VCaP (cell line): ENCODE measurements around the gene CRPPA.
"Not testable (repeated sequence)": the region's sequence is repeated elsewhere in the genome, so short reads cannot be mapped to it uniquely, and the experiment has no call there.

Experiments used
- H3K27ac ChIP-seq: fragments of 450-650 bp; 2 replicates; pipeline ENCODE4 v1.5.1; 2017
- TF ChIP-seq, protein P1 (sequence below): fragments of 450-650 bp; conservative IDR thresholded peaks from 2 replicates; pipeline ENCODE4 v1.5.1; 2017; ENCODE audit warnings: mild to moderate bottlenecking, moderate library complexity

CRPPA gene

DNA sequence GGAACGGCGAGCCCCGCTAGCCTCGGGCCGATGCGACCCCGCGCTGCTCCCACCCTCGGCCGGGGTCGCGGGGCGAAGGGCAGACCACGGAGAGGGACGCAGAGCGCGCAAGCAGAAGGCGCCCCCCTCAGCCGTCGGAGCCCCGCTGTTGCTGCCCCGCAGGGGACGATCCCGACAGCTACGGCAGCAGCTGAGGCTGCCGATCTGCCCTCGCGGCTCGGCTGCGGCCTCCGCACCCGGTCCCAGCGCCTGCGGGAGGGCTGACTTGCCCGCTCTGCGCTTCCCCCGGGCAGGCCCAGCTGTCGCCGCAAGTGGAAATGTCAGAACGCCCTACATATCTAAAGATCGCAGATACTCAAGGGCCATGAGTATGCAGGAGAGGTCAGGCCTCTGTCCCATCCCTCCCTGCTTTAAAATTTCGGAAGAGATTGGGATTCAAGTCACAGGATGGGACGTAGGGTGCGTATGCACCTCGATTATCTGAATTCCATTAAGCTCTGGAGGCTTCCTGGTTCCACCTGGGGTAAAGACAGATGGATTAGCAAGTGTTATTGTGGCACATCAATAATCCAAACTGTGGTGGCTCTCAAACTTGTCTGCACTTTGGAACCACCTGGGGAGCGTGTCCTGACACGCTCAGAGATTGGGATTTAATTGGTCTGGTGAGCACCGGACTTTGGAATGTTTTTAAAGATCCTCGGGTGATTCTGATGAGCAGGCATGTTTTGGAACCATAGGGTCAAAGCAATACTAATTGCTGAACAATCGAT lies at the start of gene CRPPA:
TSS of gene CRPPA (minus strand) at position 206 of the 770 bp plus-strand sequence. CDS start 216 bp downstream, outside the sequence.
- H3K27ac ChIP-seq, result peak within 1 kb of the TSS; percentile 93
- TF ChIP-seq, protein P1, sequence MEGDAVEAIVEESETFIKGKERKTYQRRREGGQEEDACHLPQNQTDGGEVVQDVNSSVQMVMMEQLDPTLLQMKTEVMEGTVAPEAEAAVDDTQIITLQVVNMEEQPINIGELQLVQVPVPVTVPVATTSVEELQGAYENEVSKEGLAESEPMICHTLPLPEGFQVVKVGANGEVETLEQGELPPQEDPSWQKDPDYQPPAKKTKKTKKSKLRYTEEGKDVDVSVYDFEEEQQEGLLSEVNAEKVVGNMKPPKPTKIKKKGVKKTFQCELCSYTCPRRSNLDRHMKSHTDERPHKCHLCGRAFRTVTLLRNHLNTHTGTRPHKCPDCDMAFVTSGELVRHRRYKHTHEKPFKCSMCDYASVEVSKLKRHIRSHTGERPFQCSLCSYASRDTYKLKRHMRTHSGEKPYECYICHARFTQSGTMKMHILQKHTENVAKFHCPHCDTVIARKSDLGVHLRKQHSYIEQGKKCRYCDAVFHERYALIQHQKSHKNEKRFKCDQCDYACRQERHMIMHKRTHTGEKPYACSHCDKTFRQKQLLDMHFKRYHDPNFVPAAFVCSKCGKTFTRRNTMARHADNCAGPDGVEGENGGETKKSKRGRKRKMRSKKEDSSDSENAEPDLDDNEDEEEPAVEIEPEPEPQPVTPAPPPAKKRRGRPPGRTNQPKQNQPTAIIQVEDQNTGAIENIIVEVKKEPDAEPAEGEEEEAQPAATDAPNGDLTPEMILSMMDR, result no peak

DNA sequence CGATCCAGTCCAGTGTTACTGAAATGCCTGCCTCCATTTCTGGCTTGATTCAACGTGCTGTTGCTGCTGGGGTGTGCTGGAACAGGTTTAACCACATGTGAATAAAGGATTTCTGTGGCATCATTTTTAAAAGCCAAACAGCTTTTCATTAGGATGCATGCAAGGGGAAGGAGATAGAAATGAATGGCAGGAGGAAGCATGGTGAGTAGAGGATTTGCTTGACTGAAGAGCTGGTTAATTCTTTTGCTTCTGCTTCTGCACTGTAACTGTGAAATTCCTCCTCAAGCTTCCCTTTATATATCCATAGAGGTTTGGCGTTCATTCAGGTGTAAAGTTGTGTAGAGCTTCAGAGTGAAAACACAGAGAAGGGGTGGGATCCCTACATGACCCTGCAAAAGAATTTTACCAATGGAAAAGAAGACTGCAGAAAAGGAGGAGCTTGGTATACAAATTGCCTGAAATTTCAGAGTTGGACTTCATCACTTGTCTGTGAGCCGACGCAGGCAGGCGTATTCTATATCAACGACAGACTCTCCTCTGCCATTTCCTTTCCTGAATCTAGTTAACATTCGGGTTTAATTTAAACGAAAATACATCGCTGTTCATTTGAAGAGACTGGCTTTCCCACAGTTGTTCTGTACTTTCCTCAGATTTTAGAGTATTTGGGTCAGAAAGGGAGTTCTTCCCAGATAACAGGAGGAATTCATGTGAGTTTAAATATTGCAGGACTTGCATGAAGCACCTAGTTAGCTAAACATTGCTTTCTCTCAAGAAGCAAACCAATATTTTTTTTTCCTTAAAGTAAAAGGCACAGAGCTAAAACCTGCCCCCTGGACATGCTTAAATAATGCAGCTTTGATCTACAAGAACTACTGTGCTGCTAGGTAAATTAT lies 44.4 kb upstream of the CRPPA start, which contains the start of gene SOSTDC1:
TSS of gene SOSTDC1 (minus strand) at position 270 of the 893 bp plus-strand sequence. CDS start at position 200, 70 bp downstream.
- H3K27ac ChIP-seq, result peak within 1 kb of the TSS; percentile 77

DNA sequence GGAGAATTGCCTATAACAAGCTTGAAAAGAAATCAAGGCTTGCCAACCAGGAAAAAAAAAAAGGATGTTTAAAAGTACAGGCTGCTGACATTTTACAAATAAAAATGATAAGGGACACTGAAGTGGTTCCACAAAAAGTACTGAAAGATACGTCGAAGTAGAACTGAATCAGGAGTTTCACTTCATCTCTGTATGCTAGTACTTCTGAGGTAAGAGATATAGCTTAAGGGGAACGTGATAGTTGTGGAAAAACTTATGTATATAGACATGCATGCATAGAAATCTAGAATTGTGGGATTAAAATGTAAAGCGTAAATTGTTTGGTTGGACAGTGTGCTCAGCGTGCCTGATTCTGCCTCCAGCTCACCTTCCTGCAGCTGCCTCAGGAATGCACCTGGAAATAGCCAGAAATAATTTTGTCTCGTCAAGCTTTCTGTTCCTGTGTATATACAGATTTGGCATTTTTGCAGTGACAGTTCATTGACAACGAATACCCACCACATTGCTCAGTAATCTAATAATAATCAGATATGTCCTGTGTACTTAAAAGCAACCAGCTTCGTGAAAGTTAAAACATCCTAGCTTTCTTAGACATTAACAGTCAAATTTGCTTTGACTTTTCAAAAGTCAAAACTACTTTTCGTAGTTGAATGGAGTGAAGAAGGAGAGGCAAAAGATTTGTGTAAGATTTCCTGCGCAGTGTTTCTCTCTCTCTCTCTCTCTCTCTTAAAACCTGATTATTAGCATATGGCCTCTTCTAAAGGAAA lies 42.8 kb upstream of the CRPPA start:
- H3K27ac ChIP-seq, result peak overlapping the region; percentile 77
- TF ChIP-seq, protein P1, result no peak

More for the DNA sequence above, 44.4 kb upstream of the CRPPA start, which contains the start of gene SOSTDC1:
- TF ChIP-seq, protein P1, result no peak

DNA sequence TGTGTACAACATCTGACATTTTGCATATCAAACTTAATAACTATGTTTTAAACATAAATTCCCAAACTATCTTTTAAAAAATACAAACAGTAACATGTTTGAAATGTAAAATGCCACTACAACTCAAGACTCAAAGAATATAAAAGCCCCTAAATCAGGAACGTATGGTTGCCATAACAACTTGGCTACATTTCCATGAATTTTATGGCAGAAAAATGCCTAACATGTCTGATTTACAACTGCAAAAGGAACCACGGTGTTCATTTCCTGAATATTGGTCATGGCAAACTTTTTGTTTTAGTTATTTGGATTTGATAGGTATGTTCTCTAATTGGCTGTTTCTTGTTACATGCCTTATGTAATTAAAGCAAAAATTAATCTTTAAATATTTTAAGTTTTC lies 42.2 kb upstream of the CRPPA start:
- peak overlapping the region; percentile 77 for H3K27ac ChIP-seq
- TF ChIP-seq, protein P1, result no peak

DNA sequence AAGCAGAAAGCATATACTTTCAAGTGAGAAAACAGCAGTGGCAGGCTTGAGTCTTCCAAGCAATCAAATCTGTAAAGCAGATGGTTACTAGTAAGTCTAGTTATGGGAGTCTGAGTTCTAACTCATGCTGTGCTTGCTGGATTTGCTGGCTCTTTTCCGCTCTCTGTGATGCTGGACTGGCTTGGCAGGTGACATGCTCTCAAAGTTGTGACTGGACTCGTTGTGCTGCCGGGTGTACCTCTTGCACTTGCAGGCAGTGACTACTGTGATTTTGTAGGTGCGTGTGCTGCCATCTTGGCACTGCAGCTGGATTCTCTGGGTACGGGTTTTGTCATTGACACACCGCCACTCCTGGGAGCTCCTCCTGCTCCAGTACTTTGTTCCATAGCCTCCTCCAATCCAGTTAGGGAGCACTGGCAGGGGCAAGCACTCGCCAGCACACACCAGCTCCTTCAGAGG lies 41.1 kb upstream of the CRPPA start:
- TF ChIP-seq, protein P1, result no peak
- no peak overlapping the region for H3K27ac ChIP-seq

DNA sequence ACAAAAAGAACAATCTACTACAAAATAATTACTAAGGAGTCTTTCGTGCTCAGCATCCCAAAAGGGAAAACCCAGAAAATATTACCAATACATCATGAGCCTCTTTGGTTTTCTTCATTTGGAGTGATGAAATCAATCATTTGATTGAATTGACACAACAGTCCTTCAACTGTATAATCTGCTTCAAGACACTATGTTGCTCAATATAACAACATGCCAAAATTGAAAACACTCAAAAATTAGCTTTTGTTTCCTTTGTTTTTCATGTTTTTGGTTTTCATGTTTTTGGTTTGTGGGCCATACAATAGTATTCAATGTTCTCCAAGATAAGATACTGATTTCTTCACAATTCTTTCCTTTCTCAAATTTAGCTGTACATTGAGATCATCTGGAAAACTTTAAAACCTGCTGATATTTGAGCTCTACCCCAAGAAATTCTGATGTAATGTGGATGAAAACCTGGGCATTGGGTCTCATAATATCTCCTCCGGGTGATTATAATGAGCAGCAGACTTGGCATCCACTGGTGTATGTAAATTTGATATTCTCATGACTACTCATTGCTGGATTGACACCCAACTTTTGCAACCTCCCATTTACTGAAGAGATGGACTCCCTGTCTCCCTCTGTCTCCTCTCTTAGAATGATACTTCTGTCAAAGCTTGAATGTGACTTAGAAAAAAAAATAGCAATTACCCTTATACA lies 39.6 kb upstream of the CRPPA start:
- TF ChIP-seq, protein P1, result no peak

DNA sequence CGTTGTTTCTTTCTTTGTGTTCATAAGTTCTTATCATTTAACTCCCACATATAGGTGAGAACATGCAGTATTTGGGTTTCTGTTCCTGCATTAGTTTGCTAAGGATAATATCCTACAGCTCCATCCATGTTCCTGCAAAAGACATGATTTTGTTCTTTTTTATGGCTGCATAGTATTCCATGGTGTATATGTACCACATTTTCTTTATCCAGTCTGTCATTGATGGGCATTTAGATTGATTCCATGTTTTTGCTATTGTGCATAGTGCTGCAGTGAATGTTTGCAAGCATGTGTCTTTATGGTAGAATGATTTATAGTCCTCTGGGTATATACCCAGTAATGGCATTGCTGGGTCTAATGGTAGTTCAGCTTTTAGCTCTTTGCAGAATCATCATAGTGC lies 35.0 kb upstream of the CRPPA start:
- H3K27ac ChIP-seq, result not testable (repeated sequence)

More for the DNA sequence above, 39.6 kb upstream of the CRPPA start:
- H3K27ac ChIP-seq, result no peak overlapping the region
